ENCODE measurements around the gene JAKMIP1.

JAKMIP1 gene

GRCh38 chr4:6199422-6199921 lies 877 bp downstream of the JAKMIP1 start:
- DNase-seq = peak; percentile 41

GRCh38 chr4:6198768-6199421 lies 1.5 kb downstream of the JAKMIP1 start:
- DNase-seq = no peak

- peak; percentile 53 for DNase-seq
Observed at GRCh38 chr4:6198278-6198677, 2.1 kb downstream of the JAKMIP1 start.

- no peak for DNase-seq
Observed at GRCh38 chr4:6197433-6198174, 2.7 kb downstream of the JAKMIP1 start.

GRCh38 chr4:6196871-6197270 lies 3.5 kb downstream of the JAKMIP1 start:
- DNase-seq = no peak

- DNase-seq = no peak
Observed at GRCh38 chr4:6196324-6196723, 4.0 kb downstream of the JAKMIP1 start.

- no peak for DNase-seq
Observed at GRCh38 chr4:6195602-6196319, 4.6 kb downstream of the JAKMIP1 start.

- DNase-seq = no peak
Observed at GRCh38 chr4:6194458-6195195, 5.7 kb downstream of the JAKMIP1 start.

- no peak for DNase-seq
Observed at GRCh38 chr4:6193399-6193798, 7.0 kb downstream of the JAKMIP1 start.

GRCh38 chr4:6192245-6192644 lies 8.1 kb downstream of the JAKMIP1 start:
- no peak for DNase-seq

- no peak for DNase-seq
Observed at GRCh38 chr4:6191448-6192130, 8.8 kb downstream of the JAKMIP1 start.

GRCh38 chr4:6190486-6190885 lies 9.9 kb downstream of the JAKMIP1 start:
- DNase-seq = no peak

GRCh38 chr4:6189511-6189910 lies 10.8 kb downstream of the JAKMIP1 start:
- DNase-seq = no peak

- DNase-seq = no peak
Observed at GRCh38 chr4:6188687-6189305, 11.6 kb downstream of the JAKMIP1 start.

- no peak for DNase-seq
Observed at GRCh38 chr4:6184169-6184568, 16.2 kb downstream of the JAKMIP1 start.

GRCh38 chr4:6183740-6184139 lies 16.6 kb downstream of the JAKMIP1 start:
- DNase-seq = peak; percentile 60

GRCh38 chr4:6182376-6183280 lies 17.7 kb downstream of the JAKMIP1 start:
- no peak for DNase-seq

- DNase-seq = peak; percentile 93
Observed at GRCh38 chr4:6180841-6181631, 19.3 kb downstream of the JAKMIP1 start.

GRCh38 chr4:6179362-6179761 lies 21.0 kb downstream of the JAKMIP1 start:
- peak; percentile 60 for DNase-seq

GRCh38 chr4:6178757-6179156 lies 21.6 kb downstream of the JAKMIP1 start:
- no peak for DNase-seq

Measured in CD4-positive, alpha-beta T cell treated with Interleukin-4 for 4 hours (primary cell).